NCI-H1417 treated with DMSO at 0.1 percent for 48 hours (cell line): ENCODE data around the gene DDA1.
"Not testable (repeated sequence)": the region's sequence is repeated elsewhere in the genome, so short reads cannot be mapped to it uniquely, and the experiment has no call there.

ENCODE experiments used
- DNase-seq: peaks from one replicate; lab custom pipeline; 2025; lab: John Stamatoyannopoulos, UW

The DDA1 gene

GRCh38 chr19:17347877-17348276 is 38.5 kb downstream of the DDA1 start:
- no peak for DNase-seq

DNA sequence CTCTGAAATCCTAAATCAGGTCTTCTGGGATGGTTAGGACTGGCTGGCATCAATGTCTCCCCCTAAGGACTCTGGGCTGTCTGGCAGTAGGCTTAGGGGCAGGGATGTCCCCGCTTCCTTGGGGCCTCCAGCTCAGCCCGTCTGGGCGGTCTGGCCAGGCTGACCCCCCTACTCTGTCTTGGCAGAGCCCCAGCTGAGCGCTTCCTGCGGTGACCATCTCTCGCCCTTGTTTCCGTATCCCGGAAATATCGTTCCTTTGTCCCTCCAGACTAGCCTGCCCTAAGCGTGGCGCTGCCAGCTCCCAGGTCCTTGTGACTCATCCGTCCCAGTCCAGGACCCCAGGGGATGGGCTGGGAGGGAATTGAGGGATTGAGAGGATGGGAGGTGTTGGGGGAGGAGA is 39.3 kb downstream of the DDA1 start:
- DNase-seq, result no peak

GRCh38 chr19:17351815-17352435 is 42.6 kb downstream of the DDA1 start:
- DNase-seq, result no peak

DNA sequence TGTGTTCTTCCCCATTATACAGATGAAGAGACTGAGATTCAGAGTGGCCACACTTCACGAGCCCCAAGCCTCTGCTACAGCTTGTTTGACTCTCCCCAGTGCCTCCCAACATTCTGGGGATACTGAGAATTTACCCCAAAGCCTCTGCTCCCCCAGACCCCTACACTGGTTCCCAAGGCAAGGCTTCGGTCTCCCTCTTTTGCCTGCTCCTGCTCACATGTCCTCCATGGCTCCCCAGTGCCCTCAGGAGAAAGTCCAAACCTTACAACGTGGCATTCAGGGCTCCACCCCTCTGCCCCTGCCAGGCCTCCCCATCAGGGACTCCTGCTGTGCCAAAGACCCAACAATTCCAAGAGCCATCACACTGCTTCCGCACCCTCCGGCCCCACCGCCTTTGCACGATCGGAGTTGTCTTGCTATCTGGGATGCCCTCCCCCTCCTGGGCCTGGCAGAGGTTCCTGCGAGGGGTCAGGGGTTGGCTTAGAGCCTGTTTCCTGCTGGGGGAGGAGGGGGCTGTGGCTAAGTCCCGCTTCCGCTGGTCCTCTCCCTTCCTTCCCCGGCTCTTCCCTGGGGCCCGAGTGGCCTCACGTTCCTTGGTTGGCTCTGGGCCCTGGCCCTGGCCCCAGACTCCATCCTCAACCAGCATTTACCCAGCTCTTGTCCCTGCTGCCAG is 43.4 kb downstream of the DDA1 start:
- no peak for DNase-seq

DNA sequence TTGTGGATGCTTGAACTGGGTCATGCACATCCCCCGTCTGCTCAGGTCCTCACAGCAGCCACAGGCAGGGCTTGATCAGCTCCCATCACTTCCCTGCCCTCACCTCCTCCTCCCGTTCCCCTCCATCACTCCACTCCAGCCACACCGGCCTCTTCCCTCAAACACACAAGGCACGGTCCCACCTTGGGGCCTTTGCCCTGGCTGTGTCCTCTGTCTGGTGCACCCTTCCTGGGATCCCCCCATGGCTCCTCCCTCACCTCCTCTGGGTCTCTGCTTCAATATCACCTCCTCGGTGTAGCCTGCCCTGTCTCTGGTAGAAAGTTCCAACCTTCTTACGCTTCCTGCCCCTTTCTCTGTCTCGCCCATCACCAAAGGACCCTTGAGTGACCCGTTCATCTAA is 44.0 kb downstream of the DDA1 start:
- no peak for DNase-seq

GRCh38 chr19:17357078-17357666 is 47.8 kb downstream of the DDA1 start:
- no peak for DNase-seq

GRCh38 chr19:17357724-17358123 is 48.4 kb downstream of the DDA1 start:
- no peak for DNase-seq

DNA sequence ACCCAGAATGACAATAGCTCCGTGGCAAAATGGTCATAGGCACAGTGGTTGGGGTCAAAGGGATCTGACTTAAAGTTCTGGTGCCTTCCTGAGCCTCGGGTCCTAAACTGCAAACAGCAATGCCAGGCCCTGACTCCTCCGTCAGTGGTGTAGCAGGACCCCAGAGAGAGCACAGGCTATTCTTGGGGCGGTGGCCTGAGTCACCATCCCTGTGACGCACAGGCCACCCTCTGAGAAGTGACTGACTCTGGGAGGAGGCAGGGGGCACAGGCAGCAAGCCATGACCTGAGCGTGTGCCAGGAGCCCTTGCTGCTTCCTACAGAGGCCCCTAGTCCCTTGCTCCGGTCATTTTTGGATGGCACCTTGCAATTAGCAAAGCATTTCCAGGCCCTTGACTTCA is 49.0 kb downstream of the DDA1 start:
- DNase-seq, result no peak

DNA sequence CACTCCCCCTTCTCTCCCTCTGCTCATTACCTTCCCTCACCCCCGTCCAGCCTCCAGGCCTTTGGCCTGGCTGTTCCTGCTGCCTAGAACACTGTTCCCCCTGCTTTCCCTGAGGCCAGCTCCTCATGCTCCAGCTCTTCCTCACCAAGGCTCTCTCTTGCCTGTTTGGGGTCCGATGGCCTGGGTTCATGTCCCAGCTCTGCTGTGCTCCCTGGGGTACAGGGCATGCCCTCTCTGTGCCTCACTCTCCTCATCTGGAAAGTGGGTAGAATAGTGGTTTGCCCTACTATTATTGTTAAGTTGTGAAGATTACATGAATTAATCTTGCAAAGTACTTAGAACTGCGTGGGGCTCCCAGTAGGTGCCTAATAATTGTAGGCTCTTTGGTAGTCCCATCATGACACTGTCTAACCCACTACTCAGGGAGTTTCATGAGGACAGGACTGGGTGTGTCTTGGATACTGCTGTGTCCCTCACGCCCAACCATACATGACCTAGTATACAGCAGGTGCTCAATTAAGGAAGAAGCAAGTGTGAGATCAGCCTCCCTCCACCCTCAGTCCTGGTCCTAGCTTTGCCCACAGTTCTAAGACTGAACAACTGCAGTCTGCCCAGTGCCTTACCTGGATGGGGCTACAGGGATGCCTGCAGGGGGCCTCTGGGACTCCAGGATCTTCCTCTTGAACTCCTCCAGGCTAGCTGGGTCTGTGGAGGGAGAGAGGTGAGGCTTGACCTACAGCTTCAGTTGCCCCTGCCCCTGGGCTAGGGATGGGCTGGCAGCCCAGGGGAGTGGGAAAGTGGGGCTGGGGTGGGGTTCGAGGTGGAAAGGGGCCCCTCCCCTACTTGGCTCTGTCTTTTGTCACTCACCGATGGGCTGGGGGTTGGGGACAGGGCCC is 50.8 kb downstream of the DDA1 start:
- DNase-seq, result no peak

- not testable (repeated sequence) for DNase-seq
These were observed 54.7 kb downstream of the DDA1 start for GRCh38 chr19:17363852-17364605.

GRCh38 chr19:17365361-17365760 is 56.0 kb downstream of the DDA1 start:
- no peak for DNase-seq

DNA sequence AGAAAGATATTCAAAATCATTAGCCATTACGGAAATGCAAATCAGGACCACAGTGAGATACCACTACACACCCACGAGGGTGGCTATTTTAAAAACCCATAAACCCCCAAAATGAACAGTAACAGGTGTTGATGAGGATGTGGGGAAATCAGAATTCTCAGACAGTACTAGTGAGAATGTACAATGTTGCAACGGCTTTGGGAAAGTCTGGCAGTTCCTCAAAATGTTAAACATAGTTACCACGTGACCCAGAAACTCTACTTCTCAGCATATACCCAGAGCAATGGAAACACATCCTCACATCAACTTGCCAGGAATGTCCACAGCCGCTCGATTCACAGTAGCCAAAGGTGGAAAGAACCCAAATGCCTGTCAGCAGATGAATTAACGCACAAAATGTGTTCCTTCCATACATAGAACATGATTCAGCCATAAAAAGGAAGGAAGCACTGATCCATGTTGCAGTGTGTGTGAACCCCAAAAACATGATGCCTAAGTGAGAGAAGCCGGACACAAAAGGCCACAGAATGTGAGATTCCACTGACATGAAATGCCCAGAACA is 60.7 kb downstream of the DDA1 start:
- no peak for DNase-seq
